Measurements from ENCODE around the gene ROR1. TPM values are rescaled to one million over a fixed set of nuclear protein-coding genes. Genes with fewer than 3 reads are reported as not detected.

Gene ROR1
- total RNA-seq, 6 experiments from 2014 or later = 7.4 to 9.4 (median 8.9) TPM

- Mint-ChIP-seq H3K4me3 (no peak overlapping the region), H3K27ac (no peak overlapping the region), H3K9me3 (no peaks in the 10 kb centered on the region), H3K36me3 (ENCODE audit: low read depth) (no peaks in the 10 kb centered on the region), H3K4me1 (ENCODE audit: low read depth) (peaks cover 20% of the 10 kb centered on the region), H3K27me3 (ENCODE audit: insufficient read depth) (peaks cover 2% of the 10 kb centered on the region; the same call in 1 of the 2 replicates)
- TF ChIP-seq, protein P1, sequence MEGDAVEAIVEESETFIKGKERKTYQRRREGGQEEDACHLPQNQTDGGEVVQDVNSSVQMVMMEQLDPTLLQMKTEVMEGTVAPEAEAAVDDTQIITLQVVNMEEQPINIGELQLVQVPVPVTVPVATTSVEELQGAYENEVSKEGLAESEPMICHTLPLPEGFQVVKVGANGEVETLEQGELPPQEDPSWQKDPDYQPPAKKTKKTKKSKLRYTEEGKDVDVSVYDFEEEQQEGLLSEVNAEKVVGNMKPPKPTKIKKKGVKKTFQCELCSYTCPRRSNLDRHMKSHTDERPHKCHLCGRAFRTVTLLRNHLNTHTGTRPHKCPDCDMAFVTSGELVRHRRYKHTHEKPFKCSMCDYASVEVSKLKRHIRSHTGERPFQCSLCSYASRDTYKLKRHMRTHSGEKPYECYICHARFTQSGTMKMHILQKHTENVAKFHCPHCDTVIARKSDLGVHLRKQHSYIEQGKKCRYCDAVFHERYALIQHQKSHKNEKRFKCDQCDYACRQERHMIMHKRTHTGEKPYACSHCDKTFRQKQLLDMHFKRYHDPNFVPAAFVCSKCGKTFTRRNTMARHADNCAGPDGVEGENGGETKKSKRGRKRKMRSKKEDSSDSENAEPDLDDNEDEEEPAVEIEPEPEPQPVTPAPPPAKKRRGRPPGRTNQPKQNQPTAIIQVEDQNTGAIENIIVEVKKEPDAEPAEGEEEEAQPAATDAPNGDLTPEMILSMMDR (IDR thresholded peaks at IDR 0.05) = no peak
- no peak for DNase-seq
Measured at GRCh38 chr1:64010316-64010715, 236.5 kb downstream of the ROR1 start.

- TF ChIP-seq, protein P1 (IDR thresholded peaks at IDR 0.05) = no peak
- H3K36me3 Mint-ChIP-seq (ENCODE audit: low read depth) = no peaks in the 10 kb centered on the region
- H3K27me3 Mint-ChIP-seq (ENCODE audit: insufficient read depth) = peaks cover 2% of the 10 kb centered on the region; the same call in 1 of the 2 replicates
- no peak for DNase-seq
- no peak overlapping the region for H3K4me3 Mint-ChIP-seq
- no peaks in the 10 kb centered on the region for H3K4me1 Mint-ChIP-seq (ENCODE audit: low read depth)
- no peaks in the 10 kb centered on the region for H3K9me3 Mint-ChIP-seq
- H3K27ac Mint-ChIP-seq = no peak overlapping the region
Measured at GRCh38 chr1:64013395-64013794, 239.6 kb downstream of the ROR1 start.

GRCh38 chr1:64019818-64020217, 246.0 kb downstream of the ROR1 start:
- peak; percentile 56 for DNase-seq
- Mint-ChIP-seq H3K36me3 (ENCODE audit: low read depth) (no peaks in the 10 kb centered on the region), H3K4me1 (ENCODE audit: low read depth) (peaks cover 22% of the 10 kb centered on the region), H3K9me3 (no peaks in the 10 kb centered on the region), H3K27me3 (ENCODE audit: insufficient read depth) (no peaks in the 10 kb centered on the region; the same call in 1 of the 2 replicates), H3K27ac (peak overlapping the region; percentile 90), H3K4me3 (peak overlapping the region; percentile 83)
- TF ChIP-seq, protein P1 (IDR thresholded peaks at IDR 0.05) = no peak

DNA sequence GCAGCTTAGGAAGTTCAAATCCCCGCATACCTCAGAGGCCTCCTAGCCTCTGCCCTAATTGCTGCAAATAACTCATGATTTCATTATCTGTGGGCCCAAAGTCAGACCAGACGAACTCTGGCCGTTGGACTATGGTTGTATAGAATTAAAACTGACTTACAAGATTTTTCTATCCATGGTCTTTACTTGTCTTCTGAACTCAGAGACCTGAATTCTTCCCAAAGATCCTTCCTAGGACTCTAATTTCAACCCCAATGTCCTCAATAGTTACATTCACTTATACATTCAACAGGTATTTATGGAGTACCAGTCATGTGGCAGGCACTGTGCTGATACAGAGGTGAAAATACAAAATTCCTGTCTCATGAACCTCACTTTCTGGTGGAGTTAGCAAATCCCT, 247.2 kb downstream of the ROR1 start:
- Mint-ChIP-seq H3K36me3 (ENCODE audit: low read depth) (no peaks in the 10 kb centered on the region), H3K27me3 (ENCODE audit: insufficient read depth) (no peaks in the 10 kb centered on the region; the same call in 1 of the 2 replicates), H3K4me3 (no peak overlapping the region), H3K27ac (no peak overlapping the region), H3K4me1 (ENCODE audit: low read depth) (peaks cover 22% of the 10 kb centered on the region), H3K9me3 (no peaks in the 10 kb centered on the region)
- TF ChIP-seq, protein P1 (IDR thresholded peaks at IDR 0.05) = no peak
- DNase-seq = no peak

- H3K36me3 Mint-ChIP-seq (ENCODE audit: low read depth) = peaks cover 5% of the 10 kb centered on the region
- H3K27ac Mint-ChIP-seq = no peak overlapping the region
- H3K4me3 Mint-ChIP-seq = no peak overlapping the region
- DNase-seq = no peak
- TF ChIP-seq, protein P1 (IDR thresholded peaks at IDR 0.05) = no peak
- H3K4me1 Mint-ChIP-seq (ENCODE audit: low read depth) = peaks cover 12% of the 10 kb centered on the region
- no peaks in the 10 kb centered on the region for H3K9me3 Mint-ChIP-seq
- H3K27me3 Mint-ChIP-seq (ENCODE audit: insufficient read depth) = no peaks in the 10 kb centered on the region; the same call in 1 of the 2 replicates
Measured at GRCh38 chr1:64025051-64025450, 251.2 kb downstream of the ROR1 start.

DNA sequence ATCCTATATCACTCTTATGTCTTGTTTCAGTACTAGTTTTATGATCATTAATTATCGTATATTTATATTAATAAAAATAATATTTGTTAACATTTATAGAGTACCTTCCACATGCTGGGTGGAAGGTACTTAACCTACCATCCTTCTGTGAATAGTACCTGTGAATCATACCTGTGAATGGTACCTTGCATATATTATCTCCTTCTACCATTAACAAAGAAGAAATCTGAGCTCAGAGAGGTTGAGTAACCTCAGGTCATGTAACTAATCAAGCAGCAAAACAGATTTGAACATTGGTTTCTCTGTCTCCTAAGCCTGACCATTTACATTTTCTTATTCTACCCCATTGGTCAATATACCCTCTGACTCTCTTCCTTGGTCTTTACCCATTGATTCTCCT, 255.2 kb downstream of the ROR1 start:
- Mint-ChIP-seq H3K27ac (no peak overlapping the region), H3K27me3 (ENCODE audit: insufficient read depth) (no peaks in the 10 kb centered on the region)
- DNase-seq = no peak

More for the DNA sequence above, 255.2 kb downstream of the ROR1 start:
- no peaks in the 10 kb centered on the region for H3K9me3 Mint-ChIP-seq
- TF ChIP-seq, protein P1 (IDR thresholded peaks at IDR 0.05) = no peak
- H3K36me3 Mint-ChIP-seq (ENCODE audit: low read depth) = peaks cover 5% of the 10 kb centered on the region
- H3K4me3 Mint-ChIP-seq = no peak overlapping the region
- H3K4me1 Mint-ChIP-seq (ENCODE audit: low read depth) = peaks cover 14% of the 10 kb centered on the region
